D721Med (cell line): ENCODE measurements around the gene ASXL1.
"Not testable (repeated sequence)": the region's sequence is repeated elsewhere in the genome, so short reads cannot be mapped to it uniquely, and the experiment has no call there.

Experiments used
- DNase-seq: peaks from one replicate; pipeline ENCODE4 v3.0.0; 2011; ENCODE audit warnings: low spot score; ENCODE audit not compliant: insufficient read length
- FAIRE-seq: peaks from 2 replicates; lab custom pipeline; 2011; peaks lifted over from hg19 to GRCh38; lab: Jason Lieb, UNC
- TF ChIP-seq, protein P1 (sequence below): IDR thresholded peaks from 2 replicates; pipeline ENCODE4 v1.5.1; 2012; ENCODE audit warnings: mild to moderate bottlenecking, control low read depth; ENCODE audit not compliant: insufficient read depth; ENCODE audit errors: missing control alignments

The ASXL1 gene

DNA sequence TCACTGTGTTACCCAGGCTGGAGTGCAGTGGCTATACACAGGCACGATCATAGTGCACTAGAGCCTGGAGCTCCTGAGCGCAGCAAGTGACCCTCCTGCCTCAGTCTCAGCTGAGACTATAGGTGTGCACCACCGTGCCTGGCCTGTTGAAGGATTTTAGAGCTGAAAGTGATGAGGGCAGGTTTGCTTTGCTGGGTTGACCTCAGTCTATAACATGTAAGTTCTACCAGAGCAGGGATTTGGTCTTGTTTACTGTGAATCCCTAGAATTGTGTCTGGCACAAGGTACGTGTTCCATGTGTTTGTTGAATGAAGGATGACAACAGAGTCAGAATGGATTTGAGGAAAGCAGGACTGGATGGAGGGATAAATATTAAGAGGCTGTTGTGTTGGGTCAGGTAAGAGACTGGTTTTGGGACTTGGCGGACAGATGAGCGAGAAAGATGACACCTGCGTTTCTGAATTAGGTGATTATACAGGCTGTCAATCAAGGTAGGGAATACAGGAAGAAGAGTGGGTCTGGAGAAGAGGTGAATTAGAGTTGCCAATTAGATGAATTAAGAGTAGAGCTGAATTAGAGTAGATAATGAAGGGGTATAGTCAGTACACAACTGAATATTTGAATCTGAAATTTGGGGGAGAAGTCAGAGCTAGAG, 6.5 kb downstream of the ASXL1 start:
- FAIRE-seq (no peak), DNase-seq (no peak)
- TF ChIP-seq, protein P1, sequence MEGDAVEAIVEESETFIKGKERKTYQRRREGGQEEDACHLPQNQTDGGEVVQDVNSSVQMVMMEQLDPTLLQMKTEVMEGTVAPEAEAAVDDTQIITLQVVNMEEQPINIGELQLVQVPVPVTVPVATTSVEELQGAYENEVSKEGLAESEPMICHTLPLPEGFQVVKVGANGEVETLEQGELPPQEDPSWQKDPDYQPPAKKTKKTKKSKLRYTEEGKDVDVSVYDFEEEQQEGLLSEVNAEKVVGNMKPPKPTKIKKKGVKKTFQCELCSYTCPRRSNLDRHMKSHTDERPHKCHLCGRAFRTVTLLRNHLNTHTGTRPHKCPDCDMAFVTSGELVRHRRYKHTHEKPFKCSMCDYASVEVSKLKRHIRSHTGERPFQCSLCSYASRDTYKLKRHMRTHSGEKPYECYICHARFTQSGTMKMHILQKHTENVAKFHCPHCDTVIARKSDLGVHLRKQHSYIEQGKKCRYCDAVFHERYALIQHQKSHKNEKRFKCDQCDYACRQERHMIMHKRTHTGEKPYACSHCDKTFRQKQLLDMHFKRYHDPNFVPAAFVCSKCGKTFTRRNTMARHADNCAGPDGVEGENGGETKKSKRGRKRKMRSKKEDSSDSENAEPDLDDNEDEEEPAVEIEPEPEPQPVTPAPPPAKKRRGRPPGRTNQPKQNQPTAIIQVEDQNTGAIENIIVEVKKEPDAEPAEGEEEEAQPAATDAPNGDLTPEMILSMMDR = no peak

DNA sequence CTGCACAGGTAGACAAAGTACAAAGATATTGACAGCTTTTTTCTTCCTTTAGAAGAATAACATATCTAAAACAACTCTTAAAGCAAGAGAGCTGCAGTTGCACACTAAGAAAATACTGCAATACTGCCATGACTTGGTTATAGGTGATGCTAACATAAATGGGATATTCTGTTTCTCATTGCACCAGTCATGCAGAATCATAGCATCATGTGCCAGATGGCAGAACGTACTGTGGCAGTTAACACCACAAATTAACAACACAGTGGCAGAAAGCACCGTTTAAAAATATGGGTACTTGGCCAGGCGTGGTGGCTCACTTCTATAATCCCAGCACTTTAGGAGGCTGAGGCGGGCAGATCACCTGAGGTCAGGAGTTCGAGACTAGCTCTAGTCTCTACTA, 7.4 kb downstream of the ASXL1 start:
- FAIRE-seq = no peak
- TF ChIP-seq, protein P1 = no peak
- DNase-seq = no peak

DNA sequence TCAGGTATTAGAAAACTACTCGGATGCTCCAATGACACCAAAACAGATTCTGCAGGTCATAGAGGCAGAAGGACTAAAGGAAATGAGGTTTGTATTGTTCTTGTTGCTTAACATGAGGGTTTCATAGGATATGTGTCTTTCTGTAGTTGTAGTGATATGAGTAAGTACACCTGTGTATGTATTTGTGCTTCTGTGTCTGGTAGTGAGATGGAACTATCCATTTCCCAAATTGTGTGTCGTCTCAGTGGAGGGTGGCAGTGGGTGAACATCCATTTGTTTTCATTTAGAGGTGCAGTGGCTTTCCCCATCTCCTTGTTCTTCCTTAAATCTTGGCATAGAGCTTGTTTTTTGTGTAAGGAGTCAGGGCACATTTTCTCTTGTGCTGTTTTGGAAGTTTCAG, 8.2 kb downstream of the ASXL1 start:
- no peak for DNase-seq
- TF ChIP-seq, protein P1 = no peak
- no peak for FAIRE-seq

DNA sequence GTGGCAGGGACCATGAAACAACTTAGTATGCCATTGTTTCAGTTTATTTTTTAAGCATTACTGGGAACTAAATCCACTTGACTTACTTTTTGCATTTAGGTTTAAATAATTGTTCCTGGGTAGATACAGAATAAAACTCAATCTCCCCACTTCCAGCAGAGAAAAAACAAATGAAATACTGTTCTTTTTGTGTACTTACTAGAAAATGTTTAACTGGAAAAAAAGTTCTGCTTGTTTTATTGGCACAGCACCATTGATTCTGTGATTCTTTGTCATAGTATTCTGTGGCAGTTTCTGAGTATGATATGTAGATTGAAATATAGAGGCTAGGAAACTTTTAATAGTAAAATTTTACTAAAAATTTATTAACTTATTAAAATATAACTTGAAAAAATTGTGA, 10.2 kb downstream of the ASXL1 start:
- no peak for DNase-seq
- FAIRE-seq = no peak
- TF ChIP-seq, protein P1 = no peak

DNA sequence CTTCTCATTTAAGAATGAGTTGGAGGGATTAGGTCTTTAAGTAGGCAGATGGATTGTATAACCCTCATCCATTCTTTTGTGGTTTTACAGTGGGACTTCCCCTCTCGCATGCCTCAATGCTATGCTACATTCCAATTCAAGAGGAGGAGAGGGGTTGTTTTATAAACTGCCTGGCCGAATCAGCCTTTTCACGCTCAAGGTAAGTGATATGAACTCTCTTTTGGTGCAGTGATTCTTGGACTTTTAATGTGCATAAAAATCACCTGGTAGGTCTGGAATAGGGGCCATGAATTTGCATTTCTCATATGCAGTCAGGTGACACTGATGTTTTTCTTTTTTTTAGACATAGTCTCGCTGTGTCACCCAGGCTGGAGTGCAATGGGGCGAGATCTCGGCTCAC, 10.8 kb downstream of the ASXL1 start:
- no peak for DNase-seq
- TF ChIP-seq, protein P1 = no peak
- FAIRE-seq = no peak

DNA sequence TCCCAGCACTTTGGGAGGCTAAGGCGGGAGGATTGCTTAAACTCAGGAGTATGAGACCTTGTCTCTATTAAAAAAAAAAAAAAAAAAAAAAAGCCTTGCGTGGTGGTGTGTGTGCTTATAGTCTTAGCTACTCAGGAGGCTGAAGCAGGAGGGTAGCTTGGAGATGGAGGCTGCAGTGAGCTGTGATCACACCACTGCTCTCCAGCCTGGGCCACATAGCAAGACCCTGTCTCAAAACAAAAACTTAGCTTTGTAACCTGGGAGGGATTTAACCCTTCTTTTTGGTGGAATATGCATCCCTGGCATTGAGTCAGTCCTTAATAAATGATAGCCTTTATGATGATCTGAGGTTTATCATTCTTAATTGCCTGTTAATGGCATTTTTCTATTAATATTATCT, 12.8 kb downstream of the ASXL1 start:
- FAIRE-seq = no peak
- TF ChIP-seq, protein P1 = no peak
- DNase-seq = no peak

DNA sequence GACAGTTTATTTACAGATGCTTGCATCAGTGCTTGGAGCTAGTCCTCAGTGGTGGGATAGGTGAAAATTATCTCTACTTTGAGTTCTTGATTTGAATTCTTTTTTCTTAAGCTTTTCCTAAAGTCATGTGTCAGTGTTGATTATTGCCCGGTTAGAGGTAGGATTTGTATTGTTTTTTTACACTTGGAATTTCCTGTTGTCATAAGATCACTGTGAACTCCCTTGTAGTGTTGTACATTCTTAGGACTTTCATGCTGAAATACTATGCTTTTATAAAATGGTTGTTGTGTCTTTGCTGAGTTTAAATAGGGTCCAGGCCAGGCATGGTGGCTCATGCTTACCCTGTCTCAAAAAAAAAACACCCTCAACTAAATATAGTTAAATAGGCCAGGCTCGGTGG, 20.3 kb downstream of the ASXL1 start:
- FAIRE-seq (no peak), DNase-seq (no peak)
- TF ChIP-seq, protein P1 = no peak

DNA sequence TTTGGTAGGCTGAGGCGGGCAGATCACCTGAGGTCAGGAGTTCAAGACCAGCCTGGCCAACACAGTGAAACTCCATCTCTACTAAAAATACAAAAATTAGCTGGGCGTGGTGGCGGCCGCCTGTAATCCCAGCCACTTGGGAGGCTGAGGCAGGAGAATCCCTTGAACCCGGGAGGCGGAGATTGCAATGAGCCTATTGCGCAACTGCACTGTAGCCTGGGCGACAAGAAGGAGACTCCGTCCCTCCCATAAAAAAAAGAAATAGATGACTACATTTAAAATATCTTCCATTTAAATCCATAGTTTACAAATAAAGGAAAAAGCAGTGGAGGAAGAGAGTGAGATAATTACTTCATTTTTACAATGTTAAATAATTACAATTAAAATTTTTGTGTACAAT, 21.9 kb downstream of the ASXL1 start:
- DNase-seq, FAIRE-seq: not testable (repeated sequence)
